Raji (cell line): ENCODE results near the gene LCE1E.

ENCODE experiments used
- POLR2A ChIP-seq: IDR thresholded peaks from 2 replicates; pipeline ENCODE4 v1.6.1; 2011; ENCODE audit warnings: low read depth, low read length, control low read depth; ENCODE audit not compliant: insufficient read depth

The LCE1E gene

GRCh38 chr1:152786077-152786476, at the start of gene LCE1E:
TSS of gene LCE1E (plus strand) at chr1:152786257. CDS start at chr1:152787300, 1,043 bp downstream.
- no peak for TF ChIP-seq POLR2A

GRCh38 chr1:152737997-152738396, 48.1 kb upstream of the LCE1E start:
- no peak for TF ChIP-seq POLR2A

DNA sequence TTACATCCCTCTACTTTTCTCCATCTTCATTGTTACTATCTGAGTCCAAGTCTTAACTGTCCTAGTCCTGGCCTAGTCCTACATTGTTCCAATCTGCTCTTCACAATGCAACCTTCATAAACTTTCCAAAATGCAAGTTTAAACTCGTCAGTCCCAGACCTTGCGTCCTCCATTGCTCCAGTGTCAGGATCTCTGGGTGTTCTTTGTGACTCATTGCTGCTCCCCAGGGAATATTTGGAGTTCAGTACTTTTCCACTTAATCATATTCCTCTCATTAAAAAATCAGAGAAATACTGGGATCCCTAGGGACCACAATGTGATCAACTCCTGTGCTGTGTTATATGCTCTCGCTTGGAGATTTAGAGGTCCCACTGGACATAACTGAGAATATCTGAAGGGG, 46.2 kb upstream of the LCE1E start:
- TF ChIP-seq POLR2A = no peak

GRCh38 chr1:152741656-152742055, 44.4 kb upstream of the LCE1E start:
- no peak for TF ChIP-seq POLR2A

DNA sequence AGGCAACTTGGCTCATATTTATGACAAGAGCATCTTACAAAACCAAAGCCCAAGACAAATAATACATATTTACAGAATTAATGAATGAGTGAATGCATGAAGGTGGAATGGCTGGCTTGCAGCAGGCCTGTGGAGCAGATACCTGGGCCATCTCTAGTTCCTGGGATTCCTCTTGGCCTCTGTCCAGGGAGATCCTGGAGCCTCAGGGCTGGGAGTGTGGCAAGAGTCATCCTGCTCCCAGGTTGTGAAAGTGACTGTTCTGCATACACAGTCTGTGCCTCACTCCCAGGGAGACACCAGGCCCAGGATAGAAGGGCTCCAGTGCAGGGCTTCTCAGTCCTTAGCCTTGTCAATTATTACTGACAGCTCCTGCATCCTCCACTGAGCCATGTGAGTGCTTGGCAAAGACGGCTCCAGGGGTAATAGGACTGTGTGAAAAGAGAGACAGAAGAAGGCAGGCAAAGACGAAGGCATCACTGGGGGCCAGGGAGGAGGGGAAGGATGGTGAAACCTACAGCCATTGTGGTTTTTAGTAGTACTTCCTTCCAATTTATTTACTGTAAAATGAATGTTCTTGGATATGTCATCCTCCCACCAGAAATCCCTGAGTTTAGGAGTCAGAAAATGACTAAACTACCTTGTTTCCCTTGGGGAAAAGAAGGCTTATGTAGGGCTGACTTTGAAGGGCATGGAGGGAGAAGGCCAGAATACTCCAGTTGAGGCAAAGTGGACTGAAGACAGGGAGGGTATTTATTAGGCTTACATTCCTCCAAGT, 42.5 kb upstream of the LCE1E start:
- no peak for TF ChIP-seq POLR2A

DNA sequence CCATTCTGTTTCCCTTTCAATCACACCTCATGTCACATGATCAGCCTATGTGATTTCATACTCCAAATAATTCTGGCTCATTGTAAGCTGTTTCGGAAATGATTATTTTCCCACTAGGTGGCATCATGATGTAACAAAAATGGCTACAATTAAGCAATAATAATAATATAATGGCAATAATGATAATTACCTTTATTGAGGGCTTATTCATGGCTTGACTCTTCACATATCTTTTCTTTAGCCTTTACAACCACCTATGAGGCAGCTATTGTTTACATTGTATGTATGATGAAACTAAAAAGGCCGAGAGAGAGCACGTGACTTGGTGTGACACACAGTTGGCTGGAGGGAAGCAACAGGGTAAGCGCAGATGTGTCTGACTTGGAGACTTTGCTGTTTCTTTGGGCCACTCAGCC, 40.8 kb upstream of the LCE1E start:
- TF ChIP-seq POLR2A = no peak

- no peak for TF ChIP-seq POLR2A
Measured at GRCh38 chr1:152745765-152746444, 40.2 kb upstream of the LCE1E start.

GRCh38 chr1:152747831-152748230, 38.2 kb upstream of the LCE1E start:
- TF ChIP-seq POLR2A = no peak

- TF ChIP-seq POLR2A = no peak
Measured at GRCh38 chr1:152752225-152752624, 33.8 kb upstream of the LCE1E start.

DNA sequence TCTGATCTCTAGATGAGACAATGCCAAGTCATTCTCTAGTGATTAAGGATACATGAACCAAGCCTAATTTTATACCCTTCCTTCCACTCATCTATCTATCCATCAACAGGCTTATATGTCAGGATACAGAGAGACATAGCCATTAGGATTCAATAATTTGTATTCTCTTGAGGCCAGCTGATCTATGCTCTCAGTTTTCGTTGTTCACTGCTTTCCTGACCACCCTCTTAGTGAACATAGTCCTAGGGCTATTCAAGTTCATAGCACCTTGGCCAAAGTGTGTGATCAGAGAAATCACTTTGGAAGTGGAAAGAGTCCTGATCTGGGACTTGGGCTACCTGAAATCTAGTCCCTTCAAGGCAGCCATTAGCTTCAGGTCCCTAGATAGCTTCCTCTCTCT, 32.5 kb upstream of the LCE1E start:
- TF ChIP-seq POLR2A = no peak

DNA sequence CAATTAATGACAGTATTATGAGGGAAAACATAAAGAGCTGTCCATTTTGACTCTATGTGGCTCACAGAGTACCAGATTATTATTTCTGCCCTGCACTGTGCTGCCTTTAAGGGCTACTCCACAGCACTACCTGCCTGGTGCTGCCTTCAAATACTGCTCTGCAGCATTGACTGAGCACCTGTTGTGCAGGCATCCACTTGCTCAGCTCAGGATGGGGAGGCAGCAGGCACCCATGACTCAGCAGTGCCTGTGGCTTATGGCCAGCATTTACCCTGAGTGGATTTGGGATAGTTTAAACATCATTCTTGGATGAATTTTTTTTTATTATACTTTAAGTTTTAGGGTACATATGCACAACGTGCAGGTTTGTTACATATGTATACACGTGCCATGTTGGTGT, 29.2 kb upstream of the LCE1E start:
- TF ChIP-seq POLR2A = no peak

DNA sequence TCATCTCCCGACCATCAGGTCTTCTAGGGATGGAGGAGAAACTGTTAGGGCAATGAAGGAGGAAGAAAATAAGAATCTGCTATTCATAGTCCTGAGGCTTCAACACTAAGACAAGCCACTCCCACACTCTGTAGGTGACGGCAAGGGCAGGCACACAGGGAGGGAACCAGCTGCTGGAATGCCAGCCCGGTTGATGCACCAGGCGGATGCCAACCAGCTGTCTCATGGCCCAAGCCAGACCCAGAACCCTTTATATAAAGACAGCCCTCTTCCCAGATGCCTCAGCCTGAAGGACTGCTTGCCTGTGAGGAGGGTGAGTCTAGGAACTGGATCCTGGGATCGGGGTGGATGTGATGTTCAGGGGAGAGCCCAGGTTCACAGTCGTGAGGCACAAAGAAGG, 28.3 kb upstream of the LCE1E start, which contains the start of gene KPRP:
KPRP (plus strand) TSS at position 279 of the 400 bp plus-strand sequence. CDS start 1,564 bp downstream, outside the sequence.
- TF ChIP-seq POLR2A = no peak

GRCh38 chr1:152758636-152759035, 27.4 kb upstream of the LCE1E start:
- TF ChIP-seq POLR2A = no peak

GRCh38 chr1:152759453-152760173, 26.4 kb upstream of the LCE1E start:
- TF ChIP-seq POLR2A = no peak

DNA sequence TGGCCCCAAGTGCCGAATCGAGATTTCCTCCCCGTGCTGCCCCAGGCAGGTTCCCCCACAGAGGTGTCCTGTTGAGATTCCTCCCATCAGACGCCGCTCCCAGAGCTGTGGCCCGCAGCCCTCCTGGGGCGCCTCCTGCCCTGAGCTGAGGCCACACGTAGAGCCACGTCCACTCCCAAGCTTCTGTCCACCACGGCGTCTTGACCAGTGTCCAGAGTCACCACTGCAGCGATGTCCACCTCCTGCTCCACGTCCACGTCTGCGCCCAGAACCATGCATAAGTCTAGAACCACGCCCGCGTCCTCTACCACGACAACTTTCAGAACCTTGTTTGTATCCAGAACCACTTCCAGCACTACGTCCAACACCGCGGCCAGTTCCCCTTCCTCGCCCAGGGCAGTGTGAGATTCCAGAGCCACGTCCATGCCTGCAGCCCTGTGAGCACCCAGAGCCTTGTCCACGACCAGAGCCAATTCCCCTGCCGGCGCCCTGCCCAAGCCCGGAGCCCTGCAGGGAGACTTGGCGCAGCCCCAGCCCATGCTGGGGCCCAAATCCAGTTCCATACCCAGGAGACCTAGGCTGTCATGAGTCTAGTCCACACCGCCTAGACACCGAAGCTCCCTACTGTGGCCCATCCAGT, 25.4 kb upstream of the LCE1E start:
- no peak for TF ChIP-seq POLR2A
